Heart left ventricle (tissue), 16 donors: ENCODE measurements around the gene ATXN1. TPM values are rescaled to one million over a fixed set of nuclear protein-coding genes. Genes with fewer than 3 reads are reported as not detected.

Experiments used
- ATAC-seq, 4 donors: fragments of 200-7000 bp; cut with Tn5 transposase; one replicate each; pipeline ENCODE4 v1.9.1; 2020 to 2022; ENCODE audit warnings: moderate library complexity in 4 of 4, mild to moderate bottlenecking in 3 of 4, moderate number of reproducible peaks in 1 of 4
- DNase-seq, 5 donors: peaks; one replicate each; pipeline ENCODE4 v3.0.0-alpha.2; 2020
- H3K27ac ChIP-seq, 12 donors: fragments of 200-600 bp; sonication (generic) in 4 of 12; one replicate each; pipeline versions ENCODE4 v1.5.0 to v1.8.0; 2016 to 2022; ENCODE audit warnings: mild to moderate bottlenecking in 2 of 12
- H3K27me3 ChIP-seq, 9 donors: fragments of 200-600 bp; sonication (generic) in 2 of 9; one replicate each; pipeline versions ENCODE4 v1.5.1 to v1.8.0; 2016 to 2022; ENCODE audit warnings: mild to moderate bottlenecking in 3 of 9
- H3K36me3 ChIP-seq, 9 donors: fragments of 200-600 bp; sonication (generic) in 2 of 9; one replicate each; pipeline versions ENCODE4 v1.5.0 to v1.8.0; 2018 to 2022; ENCODE audit warnings: mild to moderate bottlenecking in 2 of 9
- H3K4me1 ChIP-seq, 12 donors: fragments of 200-600 bp; sonication (generic) in 4 of 12; one replicate each; pipeline versions ENCODE4 v1.5.0 to v1.8.0; 2016 to 2022; ENCODE audit warnings: mild to moderate bottlenecking in 3 of 12
- H3K4me3 ChIP-seq, 12 donors: fragments of 200-600 bp; sonication (generic) in 4 of 12; one replicate each; pipeline versions ENCODE4 v1.5.0 to v1.8.0; 2017 to 2022; ENCODE audit warnings: mild to moderate bottlenecking in 9 of 12, moderate library complexity in 4 of 12
- H3K9me3 ChIP-seq, 12 donors: fragments of 200-600 bp; sonication (generic) in 4 of 12; one replicate each; pipeline versions ENCODE4 v1.5.0 to v1.8.0; 2016 to 2022; ENCODE audit warnings: mild to moderate bottlenecking in 1 of 12
- CTCF ChIP-seq, 12 donors: fragments of 200-600 bp; sonication (generic) in 4 of 12; IDR thresholded peaks; one replicate each; pipeline versions ENCODE4 v1.5.0 to v1.8.0; 2018 to 2022; ENCODE audit warnings: antibody characterized with exemption in 12 of 12, mild to moderate bottlenecking in 5 of 12
- POLR2A ChIP-seq, 2 donors: fragments of 450-650 bp; IDR thresholded peaks; one replicate each; pipeline ENCODE4 v1.6.1; 2017; ENCODE audit warnings: antibody characterized with exemption in 2 of 2, mild to moderate bottlenecking in 2 of 2, moderate library complexity in 2 of 2
- WGBS, 4 donors: extraction: QIAGEN DNeasy Blood & Tissue Kit in 2 of 4; methylation state at CpG; one replicate each; pipeline versions ENCODE4 v1.1.5 to v1.1.7; 2013 to 2018; 5-methylcytosine and 5-hydroxymethylcytosine counted together
- intact Hi-C, 10 donors: fragments of 100-400 bp; cut with DNase I; formaldehyde crosslinking; loops; one replicate each; pipeline versions ENCODE4 v1.11.1 to v1.14.2; 2022
- polyA plus RNA-seq, 2 donors: library from polyadenylated mRNA; stranded (reverse); fragments of 200-250 nt; gene quantifications; one replicate each; pipeline ENCODE4 v1.2.3, GENCODE V29; 2013
- total RNA-seq, 9 donors: library from RNA; depleted of rRNA in 2 of 9; stranded (reverse); fragments of >200 nt in 2 of 9; fragmentation: NEBNext Ultra II Directional in 3 of 9; extraction: Animal tissue kit (Norgen Biotek cat#: 25700) in 3 of 9; gene quantifications; one replicate each; pipeline versions ENCODE4 v1.1.0 to v1.2.4, GENCODE V29; 2016 to 2023
- donor health status: ischemic (EF 13 %, LVEDD 7.1; RV severe dilation, severe dysfunction).
- donor health status: healthy with polysubstance abuse.
- donor health status: DM: no; HTN: yes; CAD: no.
- donor health status: DM: no; HTN: no; CAD: no.
- donor health status: ischemic (EF 25% LVEDD 6.9; RV normal size, moderate dysfunction).
- donor health status: ischemic (EF 25% LVEDD 5.7; RV mildly dilated, moderate dysfunction).
- donor health status: healthy.
- donor health status: DM: yes; HTN: yes; CAD: no.
- donor health status: ischemic (EF 35%, LVEDD 5.7; RV mildly dilated, moderate dysfunction).
- donor health status: nonischemic (EF 11% LVEDD 7.7; RV severe dilation, severe dysfunction).
- donor health status: DM: yes; HTN: yes; CAD: no.
- donor health status: PGD.
- donor health status: ischemic (EF 29% LVEDD 5.4; RV normal size, mild dysfunction).
- donor health status: nonischemic (EF 23%, LVEDD 6.1; RV moderate dilation, normal function).

The ATXN1 gene
- total and polyA plus RNA-seq, 11 donors, result 8.7 to 51.8 (median 36.0) TPM

- Histone ChIP-seq H3K4me1 (peaks cover 0 to 76% (median 42%) of the 10 kb centered on the region in 12 donors), H3K4me3 (no peak overlapping the region), H3K27me3 (no peaks in the 10 kb centered on the region), H3K27ac (no peak overlapping the region), H3K36me3 (no peaks in the 10 kb centered on the region), H3K9me3 (no peaks in the 10 kb centered on the region)
- intact Hi-C loops, result loop anchor here in 1 of 10 donors (5.0 kb wide), 1 partner anchor 327 kb away; the partner anchor contains the start of gene ATXN1
- no peak for TF ChIP-seq POLR2A (IDR thresholded peaks at IDR 0.05)
- TF ChIP-seq CTCF (IDR thresholded peaks at IDR 0.05), result no peak
- WGBS, 4 donors, result 95 to 97% (median 96%) methylated on average over 4 of the region's 4 CpGs
- DNase-seq (no peak), ATAC-seq (no peak)
These were observed 326.4 kb downstream of the ATXN1 start for GRCh38 chr6:16434885-16435284.

GRCh38 chr6:16433338-16433890 is 327.8 kb downstream of the ATXN1 start:
- no peak for TF ChIP-seq POLR2A (IDR thresholded peaks at IDR 0.05)
- TF ChIP-seq CTCF (IDR thresholded peaks at IDR 0.05), result no peak

GRCh38 chr6:16432075-16433032 is 328.9 kb downstream of the ATXN1 start:
- no peak for ATAC-seq

More at GRCh38 chr6:16433338-16433890, 327.8 kb downstream of the ATXN1 start:
- Histone ChIP-seq H3K9me3 (no peaks in the 10 kb centered on the region), H3K4me3 (no peak overlapping the region), H3K27me3 (no peaks in the 10 kb centered on the region), H3K36me3 (no peaks in the 10 kb centered on the region), H3K27ac (no peak overlapping the region), H3K4me1 (peaks cover 0 to 63% (median 32%) of the 10 kb centered on the region in 12 donors)
- intact Hi-C loops, result no loop called here
- ATAC-seq, result no peak
- DNase-seq, result no peak
- 73 to 82% (median 76%) methylated on average over 11 of the region's 11 CpGs for WGBS, 4 donors

More at GRCh38 chr6:16432075-16433032, 328.9 kb downstream of the ATXN1 start:
- no peak overlapping the region for H3K27ac ChIP-seq
- no peak overlapping the region for H3K4me3 ChIP-seq
- H3K27me3 ChIP-seq, result no peaks in the 10 kb centered on the region
- WGBS, 4 donors, result 78 to 84% (median 83%) methylated on average over 6 of the region's 6 CpGs
- no peaks in the 10 kb centered on the region for H3K9me3 ChIP-seq
- peaks cover 0 to 52% (median 22%) of the 10 kb centered on the region in 12 donors for H3K4me1 ChIP-seq
- intact Hi-C loops, result no loop called here
- TF ChIP-seq CTCF (IDR thresholded peaks at IDR 0.05), result no peak
- no peak for TF ChIP-seq POLR2A (IDR thresholded peaks at IDR 0.05)
- no peaks in the 10 kb centered on the region for H3K36me3 ChIP-seq
- DNase-seq, result peak in 3 of 5 donors; percentile 22 to 50 (median 34)
